Measurements from ENCODE around the gene EEIG1.

DNA sequence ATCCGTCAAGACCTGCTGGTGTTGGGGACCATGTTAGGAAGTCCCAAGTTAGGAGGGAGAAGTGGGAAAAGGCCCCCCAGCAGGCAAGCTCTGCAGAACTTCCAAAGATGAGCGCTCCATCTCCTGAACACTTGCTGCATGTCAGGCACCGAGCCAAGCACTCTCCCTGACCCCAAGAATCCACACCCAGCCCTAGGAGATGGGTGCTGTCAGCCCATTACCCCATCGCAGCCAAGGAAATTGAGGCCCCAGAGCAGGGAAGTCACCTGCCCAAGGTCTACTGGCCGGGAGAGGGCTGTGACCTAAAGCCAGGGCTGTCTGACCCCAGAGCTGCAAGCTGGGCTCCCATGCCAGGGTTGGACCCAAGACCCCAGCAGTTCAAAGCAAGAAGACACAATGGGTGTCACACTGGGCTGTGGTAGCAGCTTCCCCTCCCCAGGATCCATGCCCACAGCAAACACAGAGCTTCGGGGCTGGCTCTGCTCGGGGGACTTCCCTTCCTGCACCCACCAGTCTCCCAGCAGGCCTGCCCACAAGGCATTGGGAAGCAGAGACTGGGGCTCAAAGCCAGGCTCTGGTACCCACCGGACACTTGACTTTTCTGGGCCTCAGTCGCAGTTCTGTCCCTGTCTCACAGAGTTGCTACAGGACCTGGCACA is 13.5 kb downstream of the EEIG1 start:
- TF ChIP-seq, protein P1, sequence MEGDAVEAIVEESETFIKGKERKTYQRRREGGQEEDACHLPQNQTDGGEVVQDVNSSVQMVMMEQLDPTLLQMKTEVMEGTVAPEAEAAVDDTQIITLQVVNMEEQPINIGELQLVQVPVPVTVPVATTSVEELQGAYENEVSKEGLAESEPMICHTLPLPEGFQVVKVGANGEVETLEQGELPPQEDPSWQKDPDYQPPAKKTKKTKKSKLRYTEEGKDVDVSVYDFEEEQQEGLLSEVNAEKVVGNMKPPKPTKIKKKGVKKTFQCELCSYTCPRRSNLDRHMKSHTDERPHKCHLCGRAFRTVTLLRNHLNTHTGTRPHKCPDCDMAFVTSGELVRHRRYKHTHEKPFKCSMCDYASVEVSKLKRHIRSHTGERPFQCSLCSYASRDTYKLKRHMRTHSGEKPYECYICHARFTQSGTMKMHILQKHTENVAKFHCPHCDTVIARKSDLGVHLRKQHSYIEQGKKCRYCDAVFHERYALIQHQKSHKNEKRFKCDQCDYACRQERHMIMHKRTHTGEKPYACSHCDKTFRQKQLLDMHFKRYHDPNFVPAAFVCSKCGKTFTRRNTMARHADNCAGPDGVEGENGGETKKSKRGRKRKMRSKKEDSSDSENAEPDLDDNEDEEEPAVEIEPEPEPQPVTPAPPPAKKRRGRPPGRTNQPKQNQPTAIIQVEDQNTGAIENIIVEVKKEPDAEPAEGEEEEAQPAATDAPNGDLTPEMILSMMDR (IDR thresholded peaks at IDR 0.05), result no peak
- no peak for TF ChIP-seq POLR2A (IDR thresholded peaks at IDR 0.05)
